NCI-H2081 (cell line): ENCODE results near the gene ACOD1.
"Not testable (repeated sequence)": the region's sequence is repeated elsewhere in the genome, so short reads cannot be mapped to it uniquely, and the experiment has no call there.

Experiments
- DNase-seq, 2 experiments: peaks; one replicate each; lab custom pipeline; 2025; lab: John Stamatoyannopoulos, UW

ACOD1 gene

DNA sequence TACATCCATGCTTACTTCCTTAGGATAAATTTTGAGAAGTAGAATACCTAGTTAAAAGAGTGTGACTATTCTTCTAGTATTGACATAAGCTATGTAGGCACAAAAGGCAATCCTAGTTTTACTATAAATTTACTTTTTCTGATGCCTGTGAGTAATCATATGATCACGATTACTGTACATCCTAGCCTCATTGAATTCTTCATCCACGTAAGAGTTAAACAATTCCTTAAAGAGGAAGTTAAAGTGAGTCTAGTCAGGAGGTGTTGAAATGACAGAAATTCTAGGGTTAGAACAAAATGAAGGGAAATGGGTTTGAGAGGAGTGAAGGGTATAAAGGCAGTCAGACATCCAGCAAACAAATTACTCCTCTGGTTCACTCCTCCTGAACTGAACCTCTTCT lies at the start of gene ACOD1:
TSS of gene ACOD1 (plus strand) at position 363 of the 400 bp plus-strand sequence. CDS start 48 bp downstream, outside the sequence.
- DNase-seq = no peak

DNA sequence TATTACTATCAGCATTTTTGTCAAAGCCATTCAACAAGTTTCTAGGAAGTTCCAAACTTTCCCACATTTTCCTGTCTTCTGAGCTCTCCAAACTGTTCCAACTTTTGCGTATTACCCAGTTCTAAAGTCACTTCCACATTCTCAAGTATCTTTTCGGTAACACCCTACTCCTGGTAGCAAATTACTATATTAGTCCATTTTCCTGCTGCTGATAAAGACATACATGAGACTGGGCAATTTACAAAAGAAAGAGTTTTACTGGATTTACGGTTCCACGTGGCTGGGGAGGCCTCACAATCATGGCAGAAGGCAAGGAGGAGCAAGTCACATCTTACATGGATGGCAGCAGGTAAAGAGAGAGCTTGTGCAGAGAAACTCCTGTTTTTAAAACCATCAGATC lies 49.2 kb upstream of the ACOD1 start:
- not testable (repeated sequence) for DNase-seq

DNA sequence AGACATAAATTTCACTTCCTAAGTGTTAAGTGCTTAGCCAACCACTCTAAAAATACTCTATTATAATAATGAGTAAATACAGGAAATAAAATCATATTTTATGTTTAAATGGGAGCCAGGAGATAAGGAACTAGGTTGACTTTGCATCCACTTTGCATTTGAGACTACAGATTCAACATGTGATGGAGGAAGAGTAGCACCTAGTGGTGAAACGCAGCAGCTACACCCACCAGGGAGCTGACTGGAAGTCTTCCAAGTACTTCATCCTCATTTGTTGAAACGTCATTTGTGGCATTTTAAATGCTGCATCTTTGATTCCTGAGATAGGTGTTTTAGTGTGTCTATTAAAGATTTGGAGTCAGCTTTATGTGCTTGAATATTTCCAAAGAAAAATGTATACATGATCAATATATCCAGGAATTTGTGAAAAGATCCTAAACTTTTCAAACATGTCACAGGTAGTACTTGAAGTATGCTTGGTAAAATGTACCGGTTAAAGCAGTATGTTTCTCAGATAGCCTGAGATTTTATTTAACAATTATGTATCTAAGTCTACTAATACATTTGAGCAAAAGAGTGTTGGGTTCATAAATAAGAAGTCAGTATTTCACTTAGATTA lies 44.7 kb upstream of the ACOD1 start:
- peak; percentile 56 to 69 for DNase-seq

DNA sequence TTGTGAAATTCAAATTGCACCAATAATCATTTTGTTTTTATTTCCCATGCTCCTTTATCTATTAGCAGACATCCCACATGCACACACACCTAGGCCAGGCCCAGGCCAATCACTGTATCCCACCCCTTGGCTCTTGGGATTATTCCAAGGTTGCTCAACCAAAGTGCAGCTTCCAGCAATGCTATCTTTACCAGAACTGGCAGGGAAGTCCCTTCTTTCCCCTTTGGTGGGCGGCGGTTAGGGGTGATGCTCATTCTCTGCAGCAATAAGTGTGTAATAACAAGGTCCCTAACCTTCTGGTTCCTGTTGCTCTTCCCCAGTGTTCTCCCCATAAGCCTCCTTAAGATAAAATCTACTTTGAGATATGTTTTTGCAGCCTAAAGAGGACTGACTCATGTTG lies 43.8 kb upstream of the ACOD1 start:
- DNase-seq = no peak

DNA sequence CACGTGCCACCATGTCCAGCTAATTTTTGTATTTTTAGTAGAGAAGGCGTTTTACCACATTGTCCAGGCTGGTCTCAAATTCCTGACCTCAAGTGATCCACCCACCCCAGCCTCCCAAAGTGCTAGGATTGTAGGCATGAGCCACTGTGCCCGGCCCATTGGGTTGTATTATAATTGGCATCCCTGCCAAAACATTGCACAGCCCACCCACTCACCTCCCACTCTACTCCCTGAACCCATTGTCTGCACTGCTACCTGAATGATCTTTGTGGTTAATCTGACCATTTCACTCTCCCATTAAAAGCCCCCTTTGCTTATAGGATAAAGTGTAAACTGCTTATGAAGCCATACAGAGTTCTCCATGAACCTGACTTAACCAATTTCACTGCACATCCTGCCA lies 35.8 kb upstream of the ACOD1 start:
- no peak for DNase-seq

DNA sequence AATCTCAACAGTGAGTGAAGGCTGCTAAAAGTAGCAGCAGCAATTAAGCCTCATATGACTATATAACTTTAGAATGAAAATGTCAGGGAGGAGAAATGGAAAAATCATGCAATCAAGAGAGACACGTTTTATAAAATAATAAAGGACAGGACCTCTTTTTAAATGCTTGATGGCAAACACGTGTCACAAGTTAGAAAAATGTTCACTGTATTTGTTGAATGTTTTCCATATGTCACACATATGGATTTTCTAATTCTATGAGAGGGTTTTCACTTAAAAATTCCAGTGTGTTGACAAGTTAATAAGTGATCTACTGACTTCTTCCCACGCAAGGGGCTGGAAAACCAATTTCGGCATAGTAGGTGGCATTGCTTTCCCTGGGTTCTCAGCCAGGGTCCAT lies 34.4 kb upstream of the ACOD1 start:
- DNase-seq = no peak

DNA sequence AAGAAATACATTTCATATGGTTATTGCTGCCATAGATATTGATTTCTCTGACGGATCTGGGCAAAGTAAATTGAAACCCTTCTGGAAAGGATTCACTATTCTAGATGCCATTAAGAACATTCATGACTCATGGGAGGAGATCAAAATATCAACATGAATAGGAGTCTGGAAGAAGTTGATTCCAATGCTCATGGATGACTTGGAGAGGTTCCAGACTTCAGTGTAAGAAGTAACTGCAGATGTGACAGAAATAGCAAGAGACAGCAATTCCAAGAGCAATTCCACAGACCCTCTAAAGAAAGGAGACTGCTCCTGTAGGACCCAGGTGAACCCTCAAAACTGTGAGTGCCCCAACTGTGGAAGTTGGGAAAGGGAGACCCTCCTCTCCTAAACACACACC lies 31.2 kb upstream of the ACOD1 start:
- no peak for DNase-seq

DNA sequence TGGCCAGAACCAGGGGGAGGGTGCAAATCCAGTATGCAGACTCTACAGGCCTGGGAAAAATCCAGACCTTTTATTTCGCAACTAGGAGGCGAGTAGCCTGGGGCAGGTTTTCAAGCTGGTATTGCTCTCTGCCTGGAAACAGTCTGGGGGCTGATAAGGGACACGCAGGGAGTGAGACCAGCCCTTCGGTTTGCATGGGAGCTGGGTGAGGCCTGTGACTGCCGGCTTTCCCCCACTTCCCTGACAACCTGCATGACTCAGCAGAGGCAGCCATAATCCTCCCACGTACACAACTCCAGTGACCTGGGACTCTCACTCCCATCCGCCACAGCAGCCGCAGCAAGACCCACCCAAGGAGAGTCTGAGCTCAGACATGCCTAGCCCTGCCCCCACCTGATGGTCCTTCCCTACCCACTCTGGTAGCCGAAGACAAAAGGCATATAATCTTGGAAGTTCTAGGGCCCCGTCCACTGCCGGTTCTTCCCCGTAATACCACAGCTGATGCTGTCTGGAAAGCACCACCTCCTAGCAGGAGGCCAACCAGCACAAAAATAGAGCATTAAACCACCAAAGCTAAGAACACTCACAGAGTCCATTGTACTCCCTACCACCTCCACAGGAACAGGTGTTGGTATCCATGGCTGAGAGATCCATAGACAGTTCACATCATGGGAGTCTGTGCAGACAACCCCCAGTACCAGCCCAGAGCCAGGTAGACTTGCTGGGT lies 30.4 kb upstream of the ACOD1 start:
- not testable (repeated sequence) for DNase-seq

DNA sequence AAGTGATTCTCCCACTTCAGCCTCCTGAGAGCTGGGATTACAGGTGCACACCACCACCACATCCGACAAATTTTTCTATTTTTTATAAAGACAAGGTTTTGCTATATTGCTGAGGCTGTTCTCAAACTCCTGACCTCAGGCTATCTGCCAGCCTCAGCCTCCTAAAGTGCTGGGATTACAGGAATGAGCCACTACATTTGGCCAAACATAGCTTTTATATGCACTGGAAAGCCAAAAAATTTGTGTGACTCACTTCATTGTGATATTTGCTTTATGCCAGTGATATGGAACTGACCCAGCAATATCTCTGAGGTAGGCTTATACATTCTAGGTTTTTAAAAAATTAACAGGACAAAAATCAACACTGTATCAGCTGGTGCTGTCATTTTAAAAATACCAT lies 26.8 kb upstream of the ACOD1 start:
- DNase-seq = no peak

DNA sequence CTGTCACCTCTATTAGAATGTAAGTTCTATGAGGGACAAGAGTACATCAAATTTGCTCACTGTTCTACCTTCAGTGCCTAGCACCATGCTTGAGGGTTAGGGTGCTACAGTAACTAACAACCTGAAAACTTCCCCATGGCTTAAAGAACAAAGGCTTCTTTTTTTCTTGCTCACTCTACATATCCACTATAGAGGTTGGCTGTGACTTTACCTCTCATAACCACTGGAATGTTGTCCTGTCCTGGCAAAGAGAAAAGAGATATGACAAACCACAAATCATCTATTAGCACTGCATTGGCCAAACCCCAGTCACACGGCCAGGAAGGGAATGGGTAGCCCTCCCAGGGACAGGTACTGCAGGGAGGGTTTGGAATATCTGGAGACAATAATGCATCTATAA lies 23.2 kb upstream of the ACOD1 start:
- DNase-seq = no peak

DNA sequence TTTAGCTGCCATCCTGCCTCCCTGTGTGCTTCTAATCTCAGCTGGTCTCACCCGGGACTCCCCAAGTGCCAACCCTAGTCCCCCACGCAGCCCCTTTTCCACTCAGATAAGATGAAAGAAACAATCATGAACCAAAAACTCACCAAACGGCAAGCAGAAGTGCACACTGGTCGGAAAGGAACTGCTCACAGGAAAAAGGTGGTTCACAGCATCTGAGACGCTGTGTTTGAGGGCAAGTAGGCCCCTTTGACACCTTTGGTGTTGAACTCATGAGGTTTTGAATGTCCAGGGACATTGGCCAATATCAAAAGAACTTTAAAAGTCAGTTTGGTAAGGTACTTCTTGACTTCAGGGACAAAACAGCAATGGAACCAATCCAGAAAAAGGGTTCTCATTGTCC lies 20.4 kb upstream of the ACOD1 start:
- DNase-seq = no peak

DNA sequence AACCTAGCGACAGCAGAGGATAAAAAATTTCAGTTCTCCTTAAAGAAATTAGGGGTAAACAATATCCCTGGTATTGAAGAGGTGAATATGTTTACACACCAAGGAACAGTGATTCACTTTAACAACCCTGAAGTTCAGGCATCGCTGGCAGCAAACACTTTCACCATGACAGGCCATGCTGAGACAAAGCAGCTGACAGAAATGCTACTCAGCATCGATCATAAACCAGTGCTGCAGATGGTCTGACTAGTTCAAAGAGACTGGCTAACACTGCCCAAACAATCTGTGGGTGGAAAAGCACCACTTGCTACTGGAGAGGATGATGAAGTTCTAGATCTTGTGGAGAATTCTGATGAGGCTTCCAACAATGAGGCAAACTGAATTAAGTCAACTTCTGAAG lies 19.9 kb upstream of the ACOD1 start:
- DNase-seq = no peak

DNA sequence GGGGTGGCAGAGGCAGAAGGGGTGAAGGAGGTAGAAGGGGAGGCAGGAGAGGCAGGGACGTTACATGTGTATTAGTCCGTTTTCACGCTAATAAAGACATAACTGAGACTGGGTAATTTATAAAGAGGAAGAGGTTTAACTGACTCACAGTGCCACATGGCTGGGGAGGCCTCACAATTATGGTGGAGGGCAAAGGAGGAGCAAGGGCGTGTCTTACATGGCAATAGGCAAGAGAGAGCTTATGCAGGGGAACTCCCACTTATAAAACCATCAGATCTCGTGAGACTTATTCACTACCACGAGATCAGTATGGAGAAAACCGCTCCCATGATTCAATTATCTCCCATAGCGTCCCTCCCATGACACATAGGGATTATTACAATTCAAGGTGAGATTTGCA lies 19.0 kb upstream of the ACOD1 start:
- no peak for DNase-seq

DNA sequence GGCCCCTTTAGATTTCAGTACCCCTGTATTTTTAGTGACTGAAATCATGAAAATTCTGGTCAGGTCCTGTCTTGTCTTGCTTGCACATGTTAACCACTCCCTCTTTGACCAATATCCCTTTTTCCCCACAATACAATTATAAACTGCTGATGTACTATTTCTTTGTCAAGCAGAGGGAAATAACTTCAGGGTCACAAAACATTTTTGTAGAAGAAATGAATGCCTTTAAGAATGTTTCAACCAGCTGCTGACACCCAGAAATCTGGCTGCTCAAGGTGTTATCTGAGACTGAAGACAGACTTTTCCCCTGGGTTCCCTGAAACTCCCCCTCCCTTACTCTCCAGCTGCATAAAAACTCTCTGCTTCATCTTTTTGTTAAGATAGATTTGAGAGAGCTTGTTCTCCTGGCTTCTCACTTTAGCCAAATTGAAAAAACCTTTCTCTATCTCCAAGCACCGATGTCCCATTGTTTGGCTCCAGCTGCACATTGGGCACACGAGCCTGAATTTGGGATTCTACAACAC lies 18.4 kb upstream of the ACOD1 start:
- no peak for DNase-seq

DNA sequence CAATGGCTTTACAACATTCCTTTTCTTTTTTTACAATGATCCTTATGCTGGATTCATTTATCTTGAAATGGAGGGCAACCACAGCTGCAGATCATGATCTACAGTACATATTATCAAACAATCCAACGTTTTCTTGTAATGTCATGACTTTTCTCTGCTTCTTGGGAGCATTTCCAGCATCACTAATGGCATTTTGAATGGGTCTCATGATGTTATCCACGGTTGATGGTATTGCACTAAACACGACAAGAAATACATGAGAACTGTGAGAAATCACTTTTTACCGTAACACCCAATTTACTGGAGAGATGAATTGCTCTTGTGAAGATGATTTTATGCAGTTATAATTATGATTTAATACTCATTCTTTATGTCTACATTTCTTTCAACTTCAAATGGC lies 16.2 kb upstream of the ACOD1 start:
- no peak for DNase-seq

DNA sequence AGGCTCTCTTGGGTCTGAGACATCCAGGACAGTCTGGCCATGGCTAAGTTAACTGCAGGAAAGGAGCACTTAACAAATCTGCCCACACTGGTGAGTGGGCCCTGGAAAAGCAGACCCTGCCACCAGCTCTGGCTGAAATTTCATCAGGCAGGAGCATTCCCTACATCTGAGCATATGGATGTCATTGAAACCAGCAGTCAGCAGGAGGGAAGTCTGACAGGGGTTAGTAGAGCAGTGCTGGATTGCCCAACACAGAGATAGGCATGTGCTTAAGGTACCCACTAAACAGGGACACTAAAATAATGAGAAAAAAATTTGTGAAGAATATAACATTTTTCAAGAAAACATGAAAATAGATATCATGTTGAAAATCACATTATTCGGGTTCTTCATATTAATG lies 13.6 kb upstream of the ACOD1 start:
- no peak for DNase-seq

DNA sequence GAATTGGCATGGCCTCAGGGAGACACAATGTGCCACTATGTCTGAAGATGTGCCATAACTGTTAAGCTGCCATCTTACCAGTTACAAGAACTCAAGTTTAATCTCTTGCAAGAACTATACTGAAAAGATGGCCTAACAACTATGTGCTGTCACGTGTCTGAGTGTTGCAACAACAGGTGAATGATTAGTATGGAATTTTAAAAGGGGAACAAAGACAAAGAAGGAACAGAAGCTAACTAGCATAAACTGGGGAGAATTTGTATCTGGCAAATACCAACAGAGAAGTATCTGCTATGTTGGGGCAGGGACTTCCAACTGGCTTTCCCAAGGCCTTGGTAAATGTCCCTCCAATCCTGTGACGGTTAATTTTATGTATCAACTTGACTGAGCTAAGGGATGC lies 11.5 kb upstream of the ACOD1 start:
- no peak for DNase-seq

DNA sequence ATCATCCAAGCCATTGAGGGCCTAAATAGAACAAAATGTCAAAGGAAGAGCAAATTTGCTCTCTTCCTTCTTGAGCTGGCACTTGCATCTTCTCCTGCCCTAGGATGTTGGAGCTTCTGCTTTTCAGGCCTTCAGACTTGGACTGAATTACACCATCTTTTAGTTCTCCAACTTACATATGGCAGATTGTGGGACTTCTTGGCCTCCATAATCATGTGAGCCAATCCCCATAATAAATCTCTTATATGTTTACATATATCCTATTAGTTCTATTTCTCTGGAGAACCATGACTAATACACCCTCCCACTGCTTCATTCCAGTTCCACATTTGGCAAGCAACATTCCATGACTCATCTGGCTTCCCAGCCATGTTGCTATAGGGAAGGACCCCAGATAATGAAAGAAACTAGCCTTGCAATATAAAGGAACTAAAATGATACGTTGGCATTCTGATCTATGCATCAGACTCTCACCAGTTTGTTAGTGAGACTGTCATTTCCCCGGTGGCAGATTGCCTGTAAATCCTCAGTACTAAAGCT lies 11.0 kb upstream of the ACOD1 start:
- no peak for DNase-seq

DNA sequence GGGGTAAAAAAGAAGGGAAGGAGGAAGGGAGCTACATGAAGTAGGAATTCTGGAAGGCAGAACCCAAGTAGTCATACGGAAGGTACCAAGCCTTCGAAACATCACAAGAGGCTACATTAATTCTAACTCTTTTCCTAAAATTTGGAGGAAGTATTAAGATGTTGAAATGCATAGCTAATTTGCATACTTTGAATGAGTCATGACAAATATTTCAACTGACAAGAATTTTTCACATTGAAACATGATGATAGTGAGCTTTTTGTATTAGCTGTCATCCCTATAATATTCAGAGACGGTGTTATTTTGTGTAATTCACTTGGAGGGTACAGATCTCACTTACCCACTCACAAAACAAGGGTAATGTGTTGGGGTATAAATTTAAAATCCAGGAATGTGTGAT lies 9.1 kb upstream of the ACOD1 start:
- DNase-seq = no peak

DNA sequence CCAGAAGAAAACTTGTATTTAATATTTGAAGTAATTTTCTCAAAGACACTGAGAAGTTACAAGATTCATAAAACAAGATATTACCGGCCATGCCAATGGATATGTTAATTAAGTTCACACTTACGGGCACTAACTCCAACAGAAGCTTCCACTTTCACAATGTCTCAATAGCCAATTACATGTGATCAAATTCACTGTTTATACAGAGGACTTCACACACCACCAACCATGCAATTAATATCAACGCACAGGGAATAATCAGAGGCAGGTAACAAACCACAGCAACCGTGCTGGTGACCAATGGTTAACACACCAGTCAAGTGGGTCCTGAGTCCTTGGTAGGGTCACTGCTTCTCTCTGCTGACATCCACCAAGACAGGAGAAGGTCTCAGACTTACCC lies 5.9 kb upstream of the ACOD1 start:
- DNase-seq = no peak

DNA sequence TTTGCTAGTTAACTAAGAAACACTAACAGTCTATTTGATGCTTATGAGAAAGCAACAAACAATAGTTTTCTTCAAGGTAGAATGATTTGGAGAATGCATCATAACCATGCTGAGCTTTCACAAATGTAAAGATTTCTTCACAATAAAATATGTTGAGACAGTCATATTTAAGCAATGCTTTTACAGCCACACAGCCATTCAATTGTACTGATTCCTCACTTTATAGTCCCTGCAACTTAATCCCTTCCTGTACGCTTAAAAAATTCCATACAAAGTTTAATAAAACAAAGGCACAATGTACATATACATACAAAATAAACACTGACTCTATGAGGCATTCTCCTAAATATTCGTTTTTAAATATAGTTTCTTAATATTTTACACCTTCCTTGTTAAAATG lies 4.7 kb upstream of the ACOD1 start:
- no peak for DNase-seq

DNA sequence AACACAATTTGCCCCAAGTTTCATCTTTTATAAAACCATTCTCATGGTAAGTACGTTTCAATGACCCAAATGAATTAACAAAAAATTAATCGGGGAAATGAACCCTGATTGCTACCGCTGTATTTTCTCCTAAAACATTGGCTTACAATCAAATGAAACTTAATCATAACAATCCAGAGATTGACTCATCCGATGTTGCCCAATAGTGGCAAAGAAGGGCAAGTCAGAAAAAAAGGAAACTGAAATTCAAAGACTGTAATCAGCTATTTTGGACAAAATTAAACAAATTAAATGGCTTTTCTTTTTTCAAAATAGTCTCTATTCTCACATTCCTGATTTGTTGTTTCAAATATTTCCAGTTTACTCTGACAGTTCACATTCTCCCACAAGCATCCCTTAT lies 3.9 kb upstream of the ACOD1 start:
- DNase-seq = no peak

DNA sequence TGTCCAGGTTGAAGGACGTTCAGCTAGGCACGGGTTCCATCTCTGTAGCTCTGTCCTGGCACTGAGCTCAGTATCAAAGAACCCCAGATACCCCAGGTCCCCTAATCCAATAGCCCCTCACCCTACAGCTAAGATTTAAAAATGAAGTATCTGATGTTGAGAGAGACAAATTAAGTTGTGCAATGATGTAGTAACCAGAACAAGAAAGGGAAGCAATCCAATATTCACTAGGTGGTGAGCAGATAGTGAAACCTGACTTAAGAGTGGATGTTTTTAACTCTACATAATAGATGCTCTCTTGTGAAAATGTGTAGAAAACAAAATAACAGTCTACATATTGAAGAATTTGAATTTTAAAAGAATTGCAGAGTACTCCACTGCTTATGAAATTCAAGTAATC lies 1.8 kb downstream of the ACOD1 start:
- DNase-seq = no peak

DNA sequence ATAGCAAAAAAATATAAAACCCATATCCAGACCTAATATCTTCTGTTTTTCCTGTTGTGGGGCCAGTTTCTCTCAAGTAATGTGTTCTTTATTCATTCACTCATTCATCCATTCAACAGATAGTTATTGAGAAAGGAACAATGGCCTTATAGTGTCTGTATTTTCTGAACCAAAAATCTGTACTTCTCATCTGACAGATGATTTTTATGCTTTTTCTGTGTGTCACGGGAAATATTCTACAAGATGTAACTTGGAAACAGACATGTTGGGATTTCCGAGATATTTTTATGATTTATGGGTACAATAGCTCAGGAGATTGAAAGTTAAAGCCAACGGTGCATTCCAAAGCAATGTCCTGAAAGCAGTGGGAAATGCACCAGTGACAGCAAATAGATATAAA lies 5.7 kb downstream of the ACOD1 start:
- DNase-seq = no peak
